Mesenchymal stem cell (in vitro differentiated cells and primary cell): ENCODE data around the gene DPYSL4.

Source experiments
- DNase-seq: peaks from one replicate; pipeline ENCODE4 v3.0.0-alpha.2; 2013
- H2AFZ ChIP-seq: one replicate; pipeline ENCODE4 v1.6.1; 2013; ENCODE audit warnings: low read depth, mild to moderate bottlenecking, control low read depth, inconsistent platforms, low read length, moderate library complexity
- H2AK5ac ChIP-seq: 2 replicates; pipeline ENCODE4 v1.6.1; 2013; ENCODE audit warnings: low read length, moderate library complexity, mild to moderate bottlenecking, inconsistent platforms; ENCODE audit not compliant: severe bottlenecking
- H2BK120ac ChIP-seq: one replicate; pipeline ENCODE4 v1.6.1; 2013; ENCODE audit warnings: low read depth, mild to moderate bottlenecking, inconsistent platforms, low read length, moderate library complexity
- H2BK12ac ChIP-seq, 2 experiments: one replicate each; pipeline ENCODE4 v1.6.1; 2013; ENCODE audit warnings: inconsistent platforms in 2 of 2, low read length in 2 of 2, mild to moderate bottlenecking in 2 of 2, moderate library complexity in 2 of 2, control low read depth in 1 of 2
- H2BK15ac ChIP-seq: one replicate; pipeline ENCODE4 v1.6.1; 2013; ENCODE audit warnings: mild to moderate bottlenecking, low read depth, inconsistent platforms; ENCODE audit not compliant: poor library complexity, severe bottlenecking
- H2BK5ac ChIP-seq: 2 replicates; pipeline ENCODE4 v1.6.1; 2013; ENCODE audit warnings: low read depth, mild to moderate bottlenecking, low read length, control low read depth, inconsistent platforms; ENCODE audit not compliant: poor library complexity, severe bottlenecking
- H3K14ac ChIP-seq, 2 experiments: one replicate each; pipeline ENCODE4 v1.6.1; 2013; ENCODE audit warnings: inconsistent platforms in 2 of 2, low read length in 2 of 2, control low read depth in 1 of 2, mild to moderate bottlenecking in 1 of 2, moderate library complexity in 1 of 2
- H3K18ac ChIP-seq, 2 experiments: one replicate each; pipeline ENCODE4 v1.6.1; 2013; ENCODE audit warnings: inconsistent platforms in 2 of 2, low read length in 2 of 2, control low read depth in 1 of 2, low read depth in 1 of 2, mild to moderate bottlenecking in 1 of 2
- H3K23ac ChIP-seq, 2 experiments: one replicate each; pipeline ENCODE4 v1.6.1; 2013; ENCODE audit warnings: inconsistent platforms in 2 of 2, low read length in 2 of 2, mild to moderate bottlenecking in 2 of 2, moderate library complexity in 2 of 2, control low read depth in 1 of 2
- H3K27ac ChIP-seq: 2 replicates; pipeline ENCODE4 v1.5.1; 2013; ENCODE audit warnings: mild to moderate bottlenecking, moderate library complexity, low read length, control low read depth, inconsistent platforms; ENCODE audit not compliant: poor library complexity, severe bottlenecking
- H3K27me3 ChIP-seq, 2 experiments: 2 replicates each; pipeline versions ENCODE4 v1.6.1 to v1.7.0; 2013; ENCODE audit warnings: low read length in 2 of 2, mild to moderate bottlenecking in 2 of 2, moderate library complexity in 2 of 2, control low read depth in 1 of 2, inconsistent platforms in 1 of 2; ENCODE audit not compliant: control insufficient read depth in 1 of 2, insufficient read depth in 1 of 2
- H3K36me3 ChIP-seq, 2 experiments: 2 replicates each; pipeline versions ENCODE4 v1.6.1 to v1.7.0; 2013; ENCODE audit warnings: low read length in 2 of 2, control low read depth in 1 of 2, inconsistent platforms in 1 of 2, low read depth in 1 of 2, mild to moderate bottlenecking in 1 of 2; ENCODE audit not compliant: insufficient read depth in 2 of 2, control insufficient read depth in 1 of 2
- H3K4ac ChIP-seq, 2 experiments: one replicate each; pipeline ENCODE4 v1.6.1; 2013; ENCODE audit warnings: inconsistent platforms in 2 of 2, low read length in 2 of 2, mild to moderate bottlenecking in 2 of 2, moderate library complexity in 2 of 2, control low read depth in 1 of 2, low read depth in 1 of 2
- H3K4me1 ChIP-seq: 2 replicates; pipeline ENCODE4 v1.6.1; 2013; ENCODE audit warnings: low read depth, low read length, control low read depth; ENCODE audit not compliant: control insufficient read depth, insufficient read depth
- H3K4me2 ChIP-seq: 2 replicates; pipeline ENCODE4 v1.6.1; 2013; ENCODE audit warnings: low read length, mild to moderate bottlenecking, inconsistent platforms; ENCODE audit not compliant: poor library complexity, severe bottlenecking
- H3K4me3 ChIP-seq, 2 experiments: 2 replicates each; pipeline versions ENCODE4 v1.5.1 to v1.7.0; 2013; ENCODE audit warnings: low read length in 2 of 2, mild to moderate bottlenecking in 2 of 2, control low read depth in 1 of 2, low read depth in 1 of 2; ENCODE audit not compliant: insufficient read depth in 1 of 2
- H3K79me1 ChIP-seq: replicated peaks from 2 replicates; pipeline ENCODE4 v1.6.1; 2013; ENCODE audit warnings: mild to moderate bottlenecking, control low read depth, low read length, inconsistent platforms; ENCODE audit not compliant: poor library complexity, severe bottlenecking
- H3K9ac ChIP-seq: 2 replicates; pipeline ENCODE4 v1.7.0; 2013; ENCODE audit warnings: mild to moderate bottlenecking, low read length, moderate library complexity
- H3K9me3 ChIP-seq: 2 replicates; pipeline ENCODE4 v1.7.0; 2013; ENCODE audit warnings: mild to moderate bottlenecking, low read length; ENCODE audit not compliant: control insufficient read depth
- H4K8ac ChIP-seq: one replicate; pipeline ENCODE4 v1.6.1; 2013; ENCODE audit warnings: inconsistent platforms, mild to moderate bottlenecking, low read length, moderate library complexity
- H4K91ac ChIP-seq: one replicate; pipeline ENCODE4 v1.6.1; 2013; ENCODE audit warnings: mild to moderate bottlenecking, low read length, inconsistent platforms
- WGBS: methylation state at CpG from one replicate; pipeline ENCODE4 v1.1.7; 2013; ENCODE audit warnings: mixed read lengths; 5-methylcytosine and 5-hydroxymethylcytosine counted together

The DPYSL4 gene

GRCh38 chr10:132169031-132169765, 17.6 kb upstream of the DPYSL4 start:
- Histone ChIP-seq H3K4me1 (no peaks in the 10 kb centered on the region), H3K18ac (no peak overlapping the region), H3K9ac (no peak overlapping the region), H2AK5ac (no peak overlapping the region), H3K4me3 (no peak overlapping the region), H3K23ac (no peak overlapping the region), H2BK12ac (no peak overlapping the region), H3K36me3 (no peaks in the 10 kb centered on the region), H3K79me1 (no peaks in the 10 kb centered on the region), H3K9me3 (no peaks in the 10 kb centered on the region), H4K8ac (no peak overlapping the region), H2BK120ac (no peak overlapping the region), H3K27me3 (peaks cover 4 to 35% of the 10 kb centered on the region in 2 experiments), H3K4ac (no peak overlapping the region), H3K14ac (no peak overlapping the region), H2BK15ac (no peak overlapping the region), H3K27ac (no peak overlapping the region), H2BK5ac (no peak overlapping the region), H3K4me2 (no peak overlapping the region), H4K91ac (no peak overlapping the region), H2AFZ (no peak overlapping the region)
- no peak for DNase-seq
- 91% methylated on average over 38 of the region's 42 CpGs for WGBS

- Histone ChIP-seq H2AK5ac (no peak overlapping the region), H2AFZ (no peak overlapping the region), H3K27ac (no peak overlapping the region), H3K23ac (no peak overlapping the region), H3K4me1 (no peaks in the 10 kb centered on the region), H2BK15ac (no peak overlapping the region), H3K4me3 (no peak overlapping the region), H2BK5ac (no peak overlapping the region), H4K8ac (no peak overlapping the region), H3K9ac (no peak overlapping the region), H3K4ac (no peak overlapping the region), H2BK120ac (no peak overlapping the region), H2BK12ac (no peak overlapping the region), H3K9me3 (no peaks in the 10 kb centered on the region), H4K91ac (no peak overlapping the region), H3K14ac (no peak overlapping the region), H3K27me3 (peaks cover 4 to 39% of the 10 kb centered on the region in 2 experiments), H3K79me1 (no peaks in the 10 kb centered on the region), H3K36me3 (no peaks in the 10 kb centered on the region), H3K18ac (no peak overlapping the region), H3K4me2 (no peak overlapping the region)
- 86% methylated on average over 46 of the region's 46 CpGs for WGBS
- DNase-seq: no peak
Observed at GRCh38 chr10:132169766-132170560, 16.8 kb upstream of the DPYSL4 start.

DNA sequence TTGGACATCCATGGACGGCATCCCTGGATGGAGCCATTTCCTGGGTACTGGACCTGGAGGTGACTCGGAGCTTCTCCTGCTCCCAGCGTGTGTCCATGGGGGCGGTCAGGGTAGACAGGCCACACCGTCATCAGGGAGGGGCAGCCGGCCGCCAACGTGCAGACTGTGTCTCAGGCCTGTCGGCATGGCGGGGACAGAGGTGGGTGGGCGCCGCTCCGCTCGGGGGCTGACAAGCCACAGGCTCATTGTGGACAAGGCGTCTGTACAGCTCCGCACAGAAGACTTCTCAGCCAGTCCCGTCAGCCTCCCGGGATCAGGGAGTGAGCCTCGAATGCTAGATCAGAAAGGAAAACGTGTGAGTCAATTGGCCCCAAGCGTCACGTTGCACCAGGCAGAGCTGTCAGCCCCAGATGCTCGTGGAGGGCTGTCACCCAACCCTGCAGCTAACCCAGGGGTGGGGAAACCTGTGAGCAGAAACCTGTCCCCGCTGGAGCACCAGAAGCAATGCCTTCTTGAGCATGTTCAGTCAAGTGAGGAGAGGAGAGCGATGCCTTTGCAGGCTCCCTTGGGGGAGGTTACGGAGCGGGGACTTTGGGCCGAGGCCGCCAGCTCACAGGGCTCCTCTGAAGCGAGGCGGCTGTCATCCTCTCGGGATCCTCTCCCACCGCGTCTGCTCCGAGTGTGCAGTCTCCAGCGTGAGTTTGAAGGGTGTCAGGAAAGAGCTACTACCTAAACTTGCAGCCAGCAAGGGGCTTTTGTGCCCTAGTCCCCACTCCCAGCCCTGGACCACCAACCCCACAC, 16.0 kb upstream of the DPYSL4 start:
- no peak overlapping the region for H2BK120ac ChIP-seq

More for the DNA sequence above, 16.0 kb upstream of the DPYSL4 start:
- Histone ChIP-seq H2AFZ (no peak overlapping the region), H4K8ac (no peak overlapping the region), H3K23ac (no peak overlapping the region), H3K36me3 (no peaks in the 10 kb centered on the region), H3K4me2 (no peak overlapping the region), H3K18ac (no peak overlapping the region), H3K27ac (no peak overlapping the region), H2BK15ac (no peak overlapping the region), H3K79me1 (no peaks in the 10 kb centered on the region), H3K4ac (no peak overlapping the region), H3K14ac (no peak overlapping the region), H3K4me1 (no peaks in the 10 kb centered on the region), H3K9me3 (no peaks in the 10 kb centered on the region), H3K9ac (no peak overlapping the region), H3K4me3 (no peak overlapping the region), H4K91ac (no peak overlapping the region), H2AK5ac (no peak overlapping the region), H3K27me3 (peaks cover 10 to 45% of the 10 kb centered on the region in 2 experiments), H2BK5ac (no peak overlapping the region), H2BK12ac (no peak overlapping the region)
- WGBS: 79% methylated on average over 36 of the region's 36 CpGs
- no peak for DNase-seq
